ENCODE measurements around the gene GALNT3. TPM values are rescaled to one million over a fixed set of nuclear protein-coding genes. Genes with fewer than 3 reads are reported as not detected.

The GALNT3 gene
- total RNA-seq, 1 experiment from 2014 or later: 9.8 TPM

DNA sequence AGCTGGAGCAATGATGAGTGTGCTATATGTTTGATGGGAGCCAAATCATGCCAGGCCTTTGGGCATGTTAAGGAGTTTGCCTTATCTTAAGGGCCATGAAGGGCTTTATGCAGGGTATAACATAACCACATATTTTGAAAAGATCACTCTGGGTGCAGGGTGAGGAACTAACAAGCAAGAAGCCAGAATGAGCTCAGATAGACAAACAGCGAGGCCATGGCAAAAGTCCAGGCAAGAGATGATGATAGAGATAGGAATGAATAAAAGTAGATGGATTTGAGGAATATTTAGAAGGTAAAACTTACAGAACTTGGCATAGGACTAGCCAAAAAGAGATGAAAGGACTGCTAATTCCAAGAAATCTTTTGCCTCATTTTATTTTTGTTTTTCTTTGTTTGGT lies 6.7 kb downstream of the GALNT3 start:
- no peaks in the 10 kb centered on the region for H3K9me3 ChIP-seq (ENCODE audit: control insufficient read depth in 1 of 2, insufficient read depth in 1 of 2, low read depth in 1 of 2, low read length in 2 of 2)
- H2AFZ ChIP-seq (ENCODE audit: low read depth, low read length, poor library complexity, severe bottlenecking): no peak overlapping the region
- peaks cover 0 to 8% of the 10 kb centered on the region in 2 experiments; a peak in 2 of 4 replicates for H3K4me1 ChIP-seq (ENCODE audit: control insufficient read depth in 1 of 2, insufficient read depth in 2 of 2, low read length in 2 of 2)
- H4K20me1 ChIP-seq (ENCODE audit: insufficient read depth): no peaks in the 10 kb centered on the region
- H3K27me3 ChIP-seq (ENCODE audit: insufficient read depth, low read length): no peaks in the 10 kb centered on the region
- no peaks in the 10 kb centered on the region; the same call in 1 of the 2 replicates for H3K79me2 ChIP-seq (ENCODE audit: insufficient read depth, low read length)
- DNase-seq (ENCODE audit: low read depth, low spot score): no peak
- ATAC-seq: no peak
- intact Hi-C loops (cut with micrococcal nuclease): no loop called here
- CTCF ChIA-PET: no interaction called here
- RAD21 ChIA-PET (ENCODE audit: low non-redundant PET in 1 of 2, low total read pairs in 2 of 2, uncharacterized antibody in 2 of 2, unreplicated experiment in 2 of 2): no interaction called here
- no peak overlapping the region for H3K27ac ChIP-seq (ENCODE audit: low read depth, low read length)
- H3K36me3 ChIP-seq (ENCODE audit: control insufficient read depth in 1 of 2, insufficient read depth in 2 of 2, low read length in 2 of 2): no peaks in the 10 kb centered on the region
- POLR2A ChIA-PET: no interaction called here
- no peak overlapping the region for H3K4me2 ChIP-seq (ENCODE audit: low read length)
- H3K9me2 ChIP-seq (ENCODE audit: insufficient read depth): no peaks in the 10 kb centered on the region
- no peak overlapping the region for H3K4me3 ChIP-seq (replicated peaks in 1 of 2; ENCODE audit: low read depth in 1 of 2, low read length in 2 of 2)
- H3K9ac ChIP-seq (ENCODE audit: low read length): no peak overlapping the region
- BruUV-seq (replicated peaks): no TSS peak
- TF ChIP-seq ZNF274 (IDR thresholded peaks at IDR 0.05; ENCODE audit: low read depth, low read length) (no peak), JUND (IDR thresholded peaks at IDR 0.05) (no peak), RAD21 (IDR thresholded peaks at IDR 0.05; ENCODE audit: low read depth) (no peak), SIN3A (IDR thresholded peaks at IDR 0.05; ENCODE audit: low read depth) (no peak), TCF7L2 (IDR thresholded peaks at IDR 0.05; ENCODE audit: borderline replicate concordance, extremely low read depth, insufficient read depth, insufficient read length) (no peak), YY1 (IDR thresholded peaks at IDR 0.05; ENCODE audit: extremely low read depth, insufficient replicate concordance, low read depth, low read length) (no peak), EZH2 (IDR thresholded peaks at IDR 0.05) (no peak), POLR2AphosphoS5 (IDR thresholded peaks at IDR 0.05; ENCODE audit: low read depth, low read length) (no peak), EZH2phosphoT487 (IDR thresholded peaks at IDR 0.05; ENCODE audit: borderline replicate concordance) (no peak), ZFX (IDR thresholded peaks at IDR 0.05) (no peak), POLR2A (IDR thresholded peaks at IDR 0.05; ENCODE audit: borderline replicate concordance, extremely low read depth, insufficient read depth, insufficient read length) (no peak), FOSL1 (IDR thresholded peaks at IDR 0.05; ENCODE audit: low read depth) (no peak), ELF1 (IDR thresholded peaks at IDR 0.05; ENCODE audit: borderline replicate concordance, low read depth) (no peak), CEBPB (IDR thresholded peaks at IDR 0.05; ENCODE audit: low read depth) (no peak)
- TF ChIP-seq, protein P1, sequence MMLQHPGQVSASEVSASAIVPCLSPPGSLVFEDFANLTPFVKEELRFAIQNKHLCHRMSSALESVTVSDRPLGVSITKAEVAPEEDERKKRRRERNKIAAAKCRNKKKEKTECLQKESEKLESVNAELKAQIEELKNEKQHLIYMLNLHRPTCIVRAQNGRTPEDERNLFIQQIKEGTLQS (IDR thresholded peaks at IDR 0.05): no peak
- TF ChIP-seq, protein P2, sequence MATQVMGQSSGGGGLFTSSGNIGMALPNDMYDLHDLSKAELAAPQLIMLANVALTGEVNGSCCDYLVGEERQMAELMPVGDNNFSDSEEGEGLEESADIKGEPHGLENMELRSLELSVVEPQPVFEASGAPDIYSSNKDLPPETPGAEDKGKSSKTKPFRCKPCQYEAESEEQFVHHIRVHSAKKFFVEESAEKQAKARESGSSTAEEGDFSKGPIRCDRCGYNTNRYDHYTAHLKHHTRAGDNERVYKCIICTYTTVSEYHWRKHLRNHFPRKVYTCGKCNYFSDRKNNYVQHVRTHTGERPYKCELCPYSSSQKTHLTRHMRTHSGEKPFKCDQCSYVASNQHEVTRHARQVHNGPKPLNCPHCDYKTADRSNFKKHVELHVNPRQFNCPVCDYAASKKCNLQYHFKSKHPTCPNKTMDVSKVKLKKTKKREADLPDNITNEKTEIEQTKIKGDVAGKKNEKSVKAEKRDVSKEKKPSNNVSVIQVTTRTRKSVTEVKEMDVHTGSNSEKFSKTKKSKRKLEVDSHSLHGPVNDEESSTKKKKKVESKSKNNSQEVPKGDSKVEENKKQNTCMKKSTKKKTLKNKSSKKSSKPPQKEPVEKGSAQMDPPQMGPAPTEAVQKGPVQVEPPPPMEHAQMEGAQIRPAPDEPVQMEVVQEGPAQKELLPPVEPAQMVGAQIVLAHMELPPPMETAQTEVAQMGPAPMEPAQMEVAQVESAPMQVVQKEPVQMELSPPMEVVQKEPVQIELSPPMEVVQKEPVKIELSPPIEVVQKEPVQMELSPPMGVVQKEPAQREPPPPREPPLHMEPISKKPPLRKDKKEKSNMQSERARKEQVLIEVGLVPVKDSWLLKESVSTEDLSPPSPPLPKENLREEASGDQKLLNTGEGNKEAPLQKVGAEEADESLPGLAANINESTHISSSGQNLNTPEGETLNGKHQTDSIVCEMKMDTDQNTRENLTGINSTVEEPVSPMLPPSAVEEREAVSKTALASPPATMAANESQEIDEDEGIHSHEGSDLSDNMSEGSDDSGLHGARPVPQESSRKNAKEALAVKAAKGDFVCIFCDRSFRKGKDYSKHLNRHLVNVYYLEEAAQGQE (IDR thresholded peaks at IDR 0.05; ENCODE audit: low read depth): no peak
- TF ChIP-seq, protein P3, sequence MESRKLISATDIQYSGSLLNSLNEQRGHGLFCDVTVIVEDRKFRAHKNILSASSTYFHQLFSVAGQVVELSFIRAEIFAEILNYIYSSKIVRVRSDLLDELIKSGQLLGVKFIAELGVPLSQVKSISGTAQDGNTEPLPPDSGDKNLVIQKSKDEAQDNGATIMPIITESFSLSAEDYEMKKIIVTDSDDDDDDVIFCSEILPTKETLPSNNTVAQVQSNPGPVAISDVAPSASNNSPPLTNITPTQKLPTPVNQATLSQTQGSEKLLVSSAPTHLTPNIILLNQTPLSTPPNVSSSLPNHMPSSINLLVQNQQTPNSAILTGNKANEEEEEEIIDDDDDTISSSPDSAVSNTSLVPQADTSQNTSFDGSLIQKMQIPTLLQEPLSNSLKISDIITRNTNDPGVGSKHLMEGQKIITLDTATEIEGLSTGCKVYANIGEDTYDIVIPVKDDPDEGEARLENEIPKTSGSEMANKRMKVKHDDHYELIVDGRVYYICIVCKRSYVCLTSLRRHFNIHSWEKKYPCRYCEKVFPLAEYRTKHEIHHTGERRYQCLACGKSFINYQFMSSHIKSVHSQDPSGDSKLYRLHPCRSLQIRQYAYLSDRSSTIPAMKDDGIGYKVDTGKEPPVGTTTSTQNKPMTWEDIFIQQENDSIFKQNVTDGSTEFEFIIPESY (IDR thresholded peaks at IDR 0.05; ENCODE audit: extremely low read depth, insufficient replicate concordance, low read length): no peak
- TF ChIP-seq, protein P4, sequence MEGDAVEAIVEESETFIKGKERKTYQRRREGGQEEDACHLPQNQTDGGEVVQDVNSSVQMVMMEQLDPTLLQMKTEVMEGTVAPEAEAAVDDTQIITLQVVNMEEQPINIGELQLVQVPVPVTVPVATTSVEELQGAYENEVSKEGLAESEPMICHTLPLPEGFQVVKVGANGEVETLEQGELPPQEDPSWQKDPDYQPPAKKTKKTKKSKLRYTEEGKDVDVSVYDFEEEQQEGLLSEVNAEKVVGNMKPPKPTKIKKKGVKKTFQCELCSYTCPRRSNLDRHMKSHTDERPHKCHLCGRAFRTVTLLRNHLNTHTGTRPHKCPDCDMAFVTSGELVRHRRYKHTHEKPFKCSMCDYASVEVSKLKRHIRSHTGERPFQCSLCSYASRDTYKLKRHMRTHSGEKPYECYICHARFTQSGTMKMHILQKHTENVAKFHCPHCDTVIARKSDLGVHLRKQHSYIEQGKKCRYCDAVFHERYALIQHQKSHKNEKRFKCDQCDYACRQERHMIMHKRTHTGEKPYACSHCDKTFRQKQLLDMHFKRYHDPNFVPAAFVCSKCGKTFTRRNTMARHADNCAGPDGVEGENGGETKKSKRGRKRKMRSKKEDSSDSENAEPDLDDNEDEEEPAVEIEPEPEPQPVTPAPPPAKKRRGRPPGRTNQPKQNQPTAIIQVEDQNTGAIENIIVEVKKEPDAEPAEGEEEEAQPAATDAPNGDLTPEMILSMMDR (IDR thresholded peaks at IDR 0.05 in 2 of 3, conservative IDR thresholded peaks at IDR 0.05 in 1 of 3; ENCODE audit: borderline replicate concordance in 1 of 3, insufficient read depth in 1 of 3, low read depth in 2 of 3, low read length in 2 of 3): no peak
- TF ChIP-seq, protein P5, sequence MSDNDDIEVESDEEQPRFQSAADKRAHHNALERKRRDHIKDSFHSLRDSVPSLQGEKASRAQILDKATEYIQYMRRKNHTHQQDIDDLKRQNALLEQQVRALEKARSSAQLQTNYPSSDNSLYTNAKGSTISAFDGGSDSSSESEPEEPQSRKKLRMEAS (IDR thresholded peaks at IDR 0.05): no peak
